Activated CD4-positive, alpha-beta T cell treated with anti-CD3 and anti-CD28 coated beads for 4 hours (primary cell): Measurements from ENCODE around the gene SYNE2.
"Not testable (repeated sequence)": the region's sequence is repeated elsewhere in the genome, so short reads cannot be mapped to it uniquely, and the experiment has no call there.

Experiments
- DNase-seq, 2 donors: peaks; one replicate each; pipeline ENCODE4 v3.0.0-alpha.2; 2020

Gene SYNE2

GRCh38 chr14:64201921-64202545, 349.2 kb downstream of the SYNE2 start:
- DNase-seq, result no peak

- no peak for DNase-seq
Measured at GRCh38 chr14:64202716-64203115, 349.9 kb downstream of the SYNE2 start.

GRCh38 chr14:64203366-64204006, 350.7 kb downstream of the SYNE2 start:
- no peak for DNase-seq

- DNase-seq, result no peak
Measured at GRCh38 chr14:64208261-64208660, 355.5 kb downstream of the SYNE2 start.

- DNase-seq, result no peak
Measured at GRCh38 chr14:64208981-64209380, 356.2 kb downstream of the SYNE2 start.

- no peak for DNase-seq
Measured at GRCh38 chr14:64209444-64210131, 356.8 kb downstream of the SYNE2 start.

GRCh38 chr14:64210216-64210615, 357.4 kb downstream of the SYNE2 start:
- no peak for DNase-seq

GRCh38 chr14:64210912-64211311, 358.1 kb downstream of the SYNE2 start:
- not testable (repeated sequence) for DNase-seq

- DNase-seq, result no peak
Measured at GRCh38 chr14:64212666-64213065, 359.9 kb downstream of the SYNE2 start.

GRCh38 chr14:64213086-64213485, 360.3 kb downstream of the SYNE2 start:
- DNase-seq, result no peak

GRCh38 chr14:64213853-64214570, 361.2 kb downstream of the SYNE2 start:
- DNase-seq, result no peak

GRCh38 chr14:64215274-64215673, 362.5 kb downstream of the SYNE2 start:
- DNase-seq, result no peak

GRCh38 chr14:64215978-64216377, 363.2 kb downstream of the SYNE2 start:
- DNase-seq, result no peak

- no peak for DNase-seq
Measured at GRCh38 chr14:64217308-64217707, 364.5 kb downstream of the SYNE2 start.

GRCh38 chr14:64217834-64218233, 365.0 kb downstream of the SYNE2 start:
- no peak for DNase-seq

- DNase-seq, result no peak
Measured at GRCh38 chr14:64218344-64219240, 365.8 kb downstream of the SYNE2 start.

- DNase-seq, result no peak
Measured at GRCh38 chr14:64220056-64220455, 367.3 kb downstream of the SYNE2 start.

GRCh38 chr14:64220466-64220865, 367.7 kb downstream of the SYNE2 start:
- DNase-seq, result no peak

GRCh38 chr14:64221391-64222003, 368.7 kb downstream of the SYNE2 start:
- no peak for DNase-seq

GRCh38 chr14:64225151-64225757, 372.4 kb downstream of the SYNE2 start:
- no peak for DNase-seq

GRCh38 chr14:64227856-64228255, 375.1 kb downstream of the SYNE2 start:
- DNase-seq, result no peak

GRCh38 chr14:64229489-64229888, 376.7 kb downstream of the SYNE2 start:
- DNase-seq, result no peak
